DMS114 treated with DMSO at 0.1 percent for 48 hours (cell line): Measurements from ENCODE around the gene ASAP3.

Experiments used
- DNase-seq: peaks from one replicate; lab custom pipeline; 2025; ENCODE audit not compliant: unreplicated experiment; lab: John Stamatoyannopoulos, UW

The ASAP3 gene

DNA sequence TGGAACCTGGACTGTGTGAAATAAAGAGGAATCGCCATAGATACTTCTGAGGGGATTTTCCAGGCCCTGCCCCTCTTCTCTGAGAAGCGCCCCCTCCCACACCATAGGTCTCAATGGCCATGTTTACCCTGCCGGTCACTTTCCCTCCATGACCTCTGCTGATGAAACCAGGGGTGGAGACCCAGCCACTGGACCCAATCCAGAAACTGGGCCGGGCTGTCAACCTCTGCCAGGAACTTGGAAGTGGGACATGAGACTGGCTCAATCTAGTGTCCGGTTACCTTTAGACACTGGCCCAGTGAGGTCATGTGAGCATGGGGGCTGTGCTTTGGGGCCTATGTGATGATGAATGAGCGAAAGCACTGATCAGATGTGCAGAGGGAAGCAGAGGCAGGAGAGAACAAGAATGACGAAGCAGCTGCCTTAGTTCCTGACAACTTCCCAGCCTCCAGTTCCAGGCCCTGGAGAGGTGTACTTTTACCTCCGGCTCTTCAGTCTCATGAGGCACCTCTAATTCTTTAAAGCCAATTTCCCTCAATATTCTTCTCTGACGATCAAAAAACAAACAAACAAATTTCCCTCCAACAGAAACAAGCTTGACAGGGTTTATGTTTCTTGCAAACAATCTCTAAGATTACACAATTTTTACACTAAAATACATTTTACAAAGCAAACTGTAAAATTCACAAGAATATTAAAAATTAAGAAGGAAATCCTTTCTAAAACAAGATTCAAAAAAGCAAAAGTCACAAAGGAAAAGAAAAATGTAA is 4.9 kb downstream of the ASAP3 start:
- no peak for DNase-seq

DNA sequence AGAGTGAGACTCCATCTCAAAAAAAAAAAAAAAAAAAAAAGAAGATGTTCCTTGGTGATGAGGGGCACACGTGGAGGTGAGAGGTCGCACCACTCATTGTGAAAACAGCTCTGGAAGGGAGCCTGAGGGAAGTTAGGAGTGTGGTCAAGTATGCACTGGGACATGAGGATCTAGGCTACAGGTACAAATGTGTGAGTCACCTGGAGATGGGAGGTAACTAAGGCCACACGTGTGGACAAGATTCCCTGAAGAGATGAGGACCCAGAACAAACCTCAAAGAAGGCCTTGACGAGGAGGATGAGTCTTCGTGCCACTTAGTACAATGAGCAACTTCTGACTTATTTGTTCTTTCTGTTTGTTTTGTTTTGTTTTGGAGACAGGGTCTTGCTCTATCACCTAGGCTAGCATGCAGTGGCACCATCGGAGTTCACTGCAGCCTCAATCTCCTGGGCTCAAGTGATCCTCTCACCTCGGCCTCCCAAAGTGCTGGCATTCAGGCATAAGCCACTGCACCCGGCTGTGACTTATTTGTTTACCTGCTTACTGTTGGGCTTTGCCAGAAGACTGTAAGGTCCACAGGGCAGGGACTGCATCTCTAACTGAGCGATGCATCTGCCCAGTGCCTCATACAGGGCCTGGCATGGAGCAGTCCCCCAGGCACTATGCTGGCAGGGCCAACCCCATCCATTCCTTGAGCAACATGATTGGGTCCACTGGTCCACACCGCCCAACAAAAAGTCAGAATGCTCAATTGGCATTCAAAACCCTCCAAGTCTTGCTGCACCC is 6.4 kb downstream of the ASAP3 start:
- DNase-seq: no peak

DNA sequence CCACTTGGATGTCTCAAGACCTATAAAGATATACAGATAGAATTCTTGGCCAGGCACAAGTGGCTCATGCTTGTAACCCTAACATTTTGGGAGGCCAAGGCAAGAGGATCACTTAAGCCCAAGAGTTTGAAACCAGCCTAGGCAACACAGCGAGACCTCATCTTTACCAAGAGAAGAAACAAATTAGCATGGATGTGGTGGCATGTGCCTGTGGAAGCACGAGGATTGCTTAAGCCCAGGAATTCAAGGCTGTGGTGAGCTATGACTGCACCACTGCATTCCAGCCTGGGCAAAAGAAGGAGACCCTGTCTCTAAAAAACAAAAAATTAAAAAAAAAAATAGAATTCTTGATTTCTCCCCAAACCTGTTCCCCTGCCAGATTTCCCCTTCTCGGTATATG is 8.3 kb downstream of the ASAP3 start:
- no peak for DNase-seq

DNA sequence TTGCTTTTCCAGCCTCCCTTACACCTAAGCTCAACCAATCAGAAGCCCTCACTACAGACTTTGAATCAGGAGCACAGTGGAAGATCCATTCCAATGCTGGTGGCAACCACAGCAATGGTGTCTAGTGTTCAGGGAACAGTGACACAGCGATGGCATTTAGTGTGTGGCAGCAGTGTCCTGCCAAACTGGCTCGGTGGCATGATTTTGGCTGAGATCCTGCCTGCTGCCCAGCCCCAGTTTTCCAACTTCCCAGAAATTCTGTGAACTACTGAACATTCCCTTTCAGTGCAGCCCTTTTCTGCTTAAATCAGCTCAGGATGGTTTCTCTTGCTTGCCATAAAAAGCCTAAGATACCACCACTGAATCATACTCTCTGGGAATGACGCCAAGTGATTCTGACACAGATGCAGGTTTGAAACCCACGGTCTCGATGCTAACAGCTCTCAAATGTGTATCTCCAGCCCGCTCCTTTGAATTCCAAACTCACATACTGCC is 8.8 kb downstream of the ASAP3 start:
- no peak for DNase-seq

GRCh38 chr1:23473037-23473800 is 10.8 kb downstream of the ASAP3 start:
- DNase-seq: no peak

DNA sequence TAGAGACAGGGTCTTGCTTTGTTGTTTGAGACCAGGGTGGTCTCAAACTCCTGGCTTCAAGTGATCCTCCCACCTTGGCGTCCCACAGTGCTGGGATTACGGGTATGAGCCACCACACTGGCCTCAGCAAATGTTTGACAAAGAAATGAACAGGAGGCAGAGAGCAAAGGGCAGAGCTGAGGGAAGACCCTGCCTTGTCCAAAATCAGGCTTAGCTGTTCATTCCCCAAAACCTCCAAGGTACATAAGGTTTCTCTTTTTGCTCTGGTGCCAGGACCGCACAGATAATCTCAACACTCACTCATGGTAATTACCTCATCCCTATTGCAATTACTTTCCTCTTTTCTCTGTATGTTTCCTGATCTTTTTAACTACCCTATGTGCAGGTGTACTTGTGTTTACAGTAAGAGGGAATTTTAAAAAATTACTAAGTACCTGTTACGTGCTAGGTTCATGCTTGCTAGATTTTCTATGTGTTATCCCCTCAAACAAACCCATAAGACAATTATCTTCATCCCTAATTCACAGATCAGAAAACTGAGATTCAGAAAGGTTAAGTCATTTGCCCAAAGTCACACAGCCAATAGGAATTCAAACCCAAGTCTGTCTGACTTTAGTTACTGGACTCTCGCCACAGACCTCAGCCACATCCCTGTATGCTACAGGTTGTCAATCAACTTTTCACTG is 11.5 kb downstream of the ASAP3 start:
- DNase-seq: no peak

GRCh38 chr1:23471473-23472075 is 12.4 kb downstream of the ASAP3 start:
- no peak for DNase-seq

DNA sequence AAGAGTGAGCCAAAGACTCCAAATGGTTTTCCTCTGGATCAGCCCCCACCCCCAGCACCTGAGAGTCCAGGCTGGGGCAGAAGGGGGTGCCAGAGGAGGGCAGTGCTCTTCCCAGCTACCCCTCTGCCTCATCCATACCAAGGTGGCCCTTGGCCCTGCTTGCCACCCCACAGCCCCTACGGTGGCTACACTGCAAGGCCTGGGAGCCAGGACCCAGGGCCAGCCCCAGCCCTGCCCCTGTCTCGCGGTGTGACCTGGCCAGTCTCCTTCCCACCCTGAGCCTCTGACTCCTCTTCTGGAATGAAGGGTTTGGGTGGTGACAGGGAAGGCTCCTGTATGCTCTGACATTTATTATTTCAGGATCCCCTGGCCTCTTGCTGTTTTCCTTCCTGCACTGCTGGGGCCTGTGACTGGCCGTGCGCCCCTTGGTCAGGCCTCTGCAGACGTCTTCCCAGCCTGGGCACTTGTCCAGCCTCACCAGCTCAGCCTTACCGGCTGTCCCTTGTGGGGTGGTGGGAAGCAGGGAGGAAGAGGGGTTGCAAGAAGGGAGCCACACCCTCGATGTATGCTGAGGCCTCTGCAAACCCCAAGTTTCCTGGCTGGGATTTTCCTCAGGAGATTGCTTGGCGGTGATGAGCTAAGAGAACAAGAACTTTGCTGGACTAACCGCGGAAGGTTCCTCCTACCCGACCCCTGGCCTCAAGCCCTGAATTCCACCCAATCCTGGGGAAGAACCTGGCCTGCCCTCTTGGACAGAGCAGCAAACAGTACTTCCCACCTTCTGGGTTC is 13.5 kb downstream of the ASAP3 start:
- DNase-seq: no peak

- no peak for DNase-seq
Measured at GRCh38 chr1:23469372-23469982, 14.5 kb downstream of the ASAP3 start.

DNA sequence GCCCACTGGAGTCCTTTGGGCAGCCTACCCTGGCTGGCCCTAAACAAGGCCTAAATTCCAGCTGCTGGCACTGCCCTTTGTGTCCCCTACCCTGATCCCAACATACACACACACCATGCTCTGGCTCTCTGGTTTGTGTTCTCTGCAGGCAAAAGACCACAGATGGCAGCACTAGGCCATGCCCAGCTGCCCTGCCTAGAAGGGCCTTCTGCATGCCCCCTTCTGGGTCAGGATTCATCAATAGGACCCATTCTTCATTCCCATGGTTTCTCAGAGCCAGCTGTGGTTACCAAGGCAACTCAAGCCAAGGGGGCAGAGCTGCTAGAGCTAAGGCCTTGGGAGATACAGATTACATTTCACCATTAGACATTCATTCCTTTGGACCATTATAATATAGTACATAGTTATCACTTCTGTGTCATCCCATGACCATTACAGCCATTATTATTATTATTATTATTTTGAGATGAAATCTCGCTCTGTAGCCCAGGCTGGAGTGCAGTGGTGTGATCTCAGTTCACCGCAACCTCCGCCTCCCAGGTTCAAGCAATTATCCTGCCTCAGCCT is 17.5 kb downstream of the ASAP3 start:
- DNase-seq: no peak

GRCh38 chr1:23463286-23463685 is 20.7 kb downstream of the ASAP3 start:
- no peak for DNase-seq

DNA sequence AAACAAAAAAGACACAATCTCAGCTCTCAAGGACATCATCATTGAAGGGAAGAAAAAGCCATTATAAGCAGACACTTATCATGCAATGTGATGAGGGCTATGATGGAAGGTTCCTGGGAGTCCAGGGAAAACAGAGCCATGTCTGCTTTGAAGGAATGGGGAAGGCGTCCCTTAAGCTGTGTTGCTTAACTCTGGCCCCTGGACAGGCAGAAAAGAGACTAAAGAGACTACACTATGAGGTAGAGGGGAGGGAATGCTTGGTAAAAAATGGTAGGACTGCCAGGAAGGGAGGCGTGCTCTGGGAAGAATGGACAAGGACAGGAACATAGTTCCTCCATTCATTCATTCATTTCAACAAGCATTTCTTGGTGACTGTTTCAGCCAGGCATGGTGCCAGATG is 21.2 kb downstream of the ASAP3 start:
- DNase-seq: no peak

GRCh38 chr1:23461050-23461449 is 22.9 kb downstream of the ASAP3 start:
- DNase-seq: no peak

DNA sequence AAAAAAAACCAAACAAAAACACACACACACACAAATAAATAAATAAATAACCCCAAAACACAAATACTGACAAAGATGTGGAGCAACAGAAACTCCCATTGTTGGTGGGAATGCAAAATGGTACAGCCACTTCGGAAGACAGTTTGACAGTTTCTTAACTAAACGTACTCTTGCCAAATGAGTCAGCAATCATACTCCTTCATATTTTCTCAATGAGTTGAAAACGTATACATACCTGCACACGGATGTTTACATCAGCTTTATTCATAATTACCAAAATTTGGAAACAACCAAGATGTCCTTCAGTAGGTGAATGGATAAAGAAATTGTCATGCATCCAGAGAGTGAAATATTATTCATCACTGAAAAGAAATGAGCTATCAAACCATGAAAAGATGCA is 23.5 kb downstream of the ASAP3 start:
- DNase-seq: no peak

DNA sequence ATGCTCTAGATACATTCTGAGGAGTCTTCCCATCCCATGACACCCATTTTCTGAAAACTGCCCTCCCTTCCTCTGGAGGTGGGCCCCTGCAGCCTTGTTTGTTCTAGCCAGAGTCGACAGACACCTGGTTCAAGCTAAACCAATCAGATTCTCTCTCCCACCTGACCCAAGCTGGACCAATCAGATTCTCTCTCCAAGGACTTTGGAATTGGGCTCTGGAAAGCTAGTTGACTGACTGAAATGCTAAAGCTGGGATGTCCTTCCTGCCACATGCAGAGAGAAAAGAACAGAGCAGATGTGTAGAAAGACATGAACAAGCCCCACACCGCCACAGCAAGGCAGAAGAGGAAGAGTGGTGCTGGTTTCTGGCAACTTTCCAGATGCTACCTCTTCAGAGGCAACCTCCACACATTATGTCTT is 24.6 kb downstream of the ASAP3 start:
- no peak for DNase-seq

- DNase-seq: no peak
Measured at GRCh38 chr1:23456226-23456625, 27.8 kb downstream of the ASAP3 start.

DNA sequence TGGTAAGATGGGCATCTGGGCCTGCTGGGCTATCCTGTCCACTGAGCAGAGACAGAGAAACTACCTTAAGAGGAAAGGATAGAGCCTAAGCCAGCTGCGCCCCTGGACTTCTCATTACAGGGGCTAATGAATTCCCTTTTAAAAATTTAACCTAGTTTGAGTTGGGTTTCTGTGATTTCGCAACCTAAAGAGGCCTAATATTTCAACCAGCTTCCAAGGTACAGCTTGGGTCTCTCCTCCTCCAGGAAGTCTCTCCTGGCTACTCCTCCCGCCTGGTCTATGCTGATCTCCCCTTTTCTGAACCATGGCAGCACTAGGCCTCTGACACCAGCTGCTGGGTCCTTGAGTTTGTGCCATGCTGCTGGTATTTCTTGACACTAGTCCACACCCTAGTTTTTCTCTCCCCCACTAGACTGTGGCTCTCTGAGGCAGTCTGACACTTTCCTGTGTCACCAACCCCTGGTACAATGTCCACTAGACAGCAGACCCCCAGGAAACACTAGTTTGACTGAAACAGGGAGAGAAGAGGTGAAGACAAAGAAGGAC is 30.5 kb downstream of the ASAP3 start:
- DNase-seq: no peak

DNA sequence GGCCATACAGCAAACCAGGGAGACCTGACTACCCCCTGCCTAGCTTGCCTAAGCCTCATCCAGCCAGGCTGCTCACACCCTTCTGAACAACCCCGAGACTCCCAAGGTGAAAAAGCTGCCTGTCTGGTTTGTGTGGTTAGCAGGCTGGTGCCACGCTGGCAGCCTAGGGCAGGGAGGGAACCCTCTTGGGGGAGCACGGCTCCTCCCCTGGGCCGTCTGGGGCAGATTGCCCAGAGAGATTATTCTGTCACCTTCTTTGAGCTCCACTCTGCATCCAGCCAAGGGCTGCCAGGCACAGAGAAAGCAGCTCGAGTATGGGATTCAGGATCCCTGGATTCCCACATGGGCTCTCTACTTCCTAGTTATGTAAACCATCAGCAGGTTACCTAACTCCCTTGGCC is 32.0 kb downstream of the ASAP3 start:
- DNase-seq: no peak

GRCh38 chr1:23451441-23451840 is 32.5 kb downstream of the ASAP3 start:
- no peak for DNase-seq
